ENCODE measurements around the gene IL37.
A peak's percentile ranks its signal among the peaks of the same experiment; 100 is the strongest.
"Not testable (repeated sequence)": the region's sequence is repeated elsewhere in the genome, so short reads cannot be mapped to it uniquely, and the experiment has no call there.

Gene IL37

DNA sequence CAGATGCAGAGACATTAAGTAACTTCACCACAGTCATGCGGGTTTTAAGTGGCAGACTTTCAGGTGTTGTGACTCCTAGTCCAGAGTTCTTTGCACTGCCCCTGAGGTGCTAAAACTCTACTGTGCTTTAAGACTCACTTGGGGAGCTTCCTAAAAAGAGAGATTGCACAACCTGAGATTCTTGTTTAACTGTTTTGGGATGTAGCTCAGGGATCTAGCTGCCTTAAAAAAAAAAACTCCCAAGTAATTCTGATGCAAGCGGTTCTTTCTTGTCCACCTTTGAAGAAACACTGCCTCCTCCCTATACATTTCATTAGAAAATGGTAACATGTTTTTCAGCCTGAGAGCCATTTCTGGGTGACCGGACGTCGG lies 13.0 kb downstream of the IL37 start:
- DNase-seq = no peak

GRCh38 chr2:112924360-112924759 lies 13.4 kb downstream of the IL37 start:
- DNase-seq = no peak

DNA sequence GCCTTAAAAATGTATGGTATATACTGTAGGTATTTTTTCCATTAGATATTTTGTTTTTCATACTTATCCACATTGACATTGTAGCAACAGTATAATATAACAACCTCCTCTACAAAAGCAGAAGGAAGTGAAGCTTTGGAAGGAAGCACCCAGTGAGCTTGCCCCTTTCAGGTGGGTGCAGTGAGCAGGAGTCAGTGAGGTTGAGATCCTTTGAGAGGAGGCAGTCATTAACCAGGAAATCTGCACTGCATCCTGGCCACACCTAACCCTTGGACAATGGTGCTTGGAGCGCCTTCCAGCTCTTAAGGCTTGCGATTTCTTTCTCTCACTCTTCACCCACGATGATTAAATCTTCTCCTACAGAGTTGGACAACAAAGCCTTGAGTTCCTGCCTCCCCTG lies 13.9 kb downstream of the IL37 start:
- no peak for DNase-seq

DNA sequence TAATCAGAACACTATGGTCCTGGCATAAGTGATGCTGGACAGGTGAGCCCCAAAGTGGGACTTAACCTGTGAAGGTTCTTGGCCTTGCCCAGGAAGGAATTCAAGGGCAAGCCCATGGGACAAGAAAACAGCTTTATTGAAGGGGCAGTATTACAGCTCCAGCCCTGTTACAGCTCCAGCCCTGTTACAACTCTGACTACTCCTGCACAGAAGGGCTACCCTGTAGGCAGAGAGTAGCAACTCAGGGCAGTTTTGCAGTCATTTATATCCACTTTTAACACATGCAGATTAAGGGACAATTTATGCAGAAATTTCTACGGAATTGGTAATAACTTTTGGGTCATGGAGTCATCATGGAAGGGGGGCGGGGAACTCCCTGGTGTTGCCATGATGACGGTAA lies 15.7 kb downstream of the IL37 start:
- DNase-seq = no peak

DNA sequence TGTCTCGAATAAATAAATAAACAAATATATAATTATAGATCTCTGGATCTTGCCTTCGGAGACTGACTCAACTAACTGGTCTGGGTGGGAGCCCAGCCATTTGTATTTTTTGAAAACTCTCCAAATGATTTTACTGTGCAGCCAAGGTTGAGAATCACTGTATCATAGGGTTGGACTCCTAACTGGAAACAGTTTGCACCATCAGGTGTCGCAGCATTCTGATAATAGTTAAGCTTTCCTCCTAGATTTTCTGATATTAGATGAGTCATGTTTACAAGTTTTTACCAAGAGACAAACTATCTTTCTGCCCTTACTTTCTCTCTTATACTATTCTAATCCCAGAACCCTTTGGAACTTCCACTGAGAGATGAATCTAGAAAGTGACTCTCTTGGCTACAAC lies 16.8 kb downstream of the IL37 start:
- no peak for DNase-seq

- no peak for DNase-seq
Measured at GRCh38 chr2:112933261-112933660, 22.3 kb downstream of the IL37 start.

DNA sequence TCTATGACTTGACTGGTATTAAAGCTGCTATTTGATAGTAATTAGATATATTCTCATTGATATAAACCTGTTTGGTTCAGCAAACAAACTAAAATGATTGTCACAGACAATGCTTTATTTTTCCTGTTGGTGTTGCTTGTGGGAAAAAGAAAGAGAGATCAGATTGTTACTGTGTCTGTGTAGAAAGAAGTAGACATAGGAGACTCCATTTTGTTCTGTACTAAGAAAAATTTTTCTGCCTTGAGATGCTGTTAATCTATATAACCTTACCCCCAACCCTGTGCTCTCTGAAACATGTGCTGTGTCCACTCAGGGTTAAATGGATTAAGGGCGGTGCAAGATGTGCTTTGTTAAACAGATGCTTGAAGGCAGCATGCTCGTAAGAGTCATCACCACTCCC lies 23.2 kb downstream of the IL37 start:
- DNase-seq = not testable (repeated sequence)

DNA sequence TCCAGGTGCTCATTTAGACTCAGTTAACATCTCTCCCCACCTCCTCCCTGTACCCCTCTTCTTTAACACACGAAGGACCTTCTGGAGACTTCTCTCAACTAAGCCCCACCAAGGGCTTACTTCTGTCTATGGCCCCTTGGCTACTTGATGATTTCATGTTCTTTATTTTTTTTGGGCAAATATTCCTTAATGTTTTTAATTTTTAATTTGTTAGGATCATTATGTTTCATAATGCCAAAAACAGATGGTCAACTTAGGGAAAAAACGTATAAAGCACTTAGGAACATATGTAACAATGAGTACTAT lies 25.9 kb downstream of the IL37 start:
- DNase-seq = no peak

GRCh38 chr2:112938904-112939303 lies 27.9 kb downstream of the IL37 start:
- DNase-seq = peak; percentile 35

DNA sequence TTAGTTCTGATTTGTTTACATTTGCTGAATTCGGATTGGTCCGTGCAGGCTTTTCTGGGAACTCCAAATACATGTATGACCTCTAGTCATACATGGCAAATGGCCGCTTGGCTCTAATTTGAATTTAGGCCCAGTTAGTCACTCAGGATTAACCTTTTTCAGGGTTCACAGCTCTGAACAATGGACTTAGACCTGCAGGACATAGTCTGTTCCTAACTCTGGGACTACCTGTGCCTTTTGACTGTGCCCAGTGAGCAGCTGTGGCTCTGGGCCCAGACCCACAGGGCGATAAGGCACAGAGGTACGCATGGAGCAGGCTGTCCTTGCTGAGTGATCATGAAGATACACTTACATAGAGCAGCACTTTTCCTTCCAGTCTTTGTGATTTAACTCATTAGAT lies 28.5 kb downstream of the IL37 start:
- no peak for DNase-seq

DNA sequence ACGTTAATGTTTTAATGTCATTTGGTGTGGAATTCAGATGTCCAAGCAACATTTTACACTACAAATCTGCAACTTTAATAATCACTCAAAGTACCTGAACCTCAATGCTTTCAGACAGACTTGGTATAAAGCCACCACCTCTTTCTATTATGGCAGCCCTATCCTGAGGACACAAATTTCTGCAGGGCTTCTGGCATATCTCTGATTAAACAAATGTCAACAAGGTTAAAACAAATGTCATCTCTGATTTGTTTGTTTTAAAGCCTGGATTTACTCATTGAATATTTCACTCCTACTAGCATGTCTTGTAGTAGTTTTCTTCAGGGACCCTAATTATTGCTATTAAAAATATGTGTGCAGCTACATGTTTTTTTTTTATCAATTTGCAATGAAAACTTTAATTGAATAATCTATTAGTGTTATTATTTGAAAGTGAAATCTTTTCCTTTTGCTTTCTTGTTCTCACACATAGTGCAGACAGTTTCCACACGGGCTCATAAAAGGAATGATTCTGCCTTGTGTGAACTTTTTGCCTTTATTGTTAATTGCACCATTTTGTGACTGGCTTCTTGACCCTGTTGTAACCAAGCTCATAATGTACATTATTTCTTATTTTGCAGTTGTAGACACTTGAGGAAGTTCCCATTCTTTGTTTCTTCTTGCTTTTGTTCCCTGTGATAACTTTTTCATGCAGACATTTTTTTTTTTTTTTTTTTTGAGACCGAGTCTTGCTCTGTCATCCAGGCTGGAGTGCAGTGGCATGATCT lies 30.1 kb downstream of the IL37 start:
- DNase-seq = no peak

GRCh38 chr2:112941753-112942653 lies 31.0 kb downstream of the IL37 start:
- peak; percentile 94 for DNase-seq

DNA sequence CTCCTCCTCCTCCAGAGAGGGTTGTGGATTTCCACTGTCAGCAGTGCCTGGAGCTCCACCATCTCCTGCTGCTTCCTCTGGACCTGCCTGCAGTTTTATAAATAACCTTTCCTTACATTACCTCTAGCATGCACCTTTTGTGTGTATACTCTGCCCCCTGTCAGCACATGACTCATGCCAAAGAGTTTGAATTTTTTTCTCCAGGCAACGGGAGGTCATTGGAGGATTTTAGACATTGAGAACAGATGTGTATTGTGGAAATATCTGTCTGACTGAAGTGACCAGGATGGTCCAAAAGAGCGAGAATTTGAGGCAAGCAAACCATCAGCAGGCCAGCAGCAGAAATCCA lies 31.7 kb downstream of the IL37 start:
- no peak for DNase-seq

DNA sequence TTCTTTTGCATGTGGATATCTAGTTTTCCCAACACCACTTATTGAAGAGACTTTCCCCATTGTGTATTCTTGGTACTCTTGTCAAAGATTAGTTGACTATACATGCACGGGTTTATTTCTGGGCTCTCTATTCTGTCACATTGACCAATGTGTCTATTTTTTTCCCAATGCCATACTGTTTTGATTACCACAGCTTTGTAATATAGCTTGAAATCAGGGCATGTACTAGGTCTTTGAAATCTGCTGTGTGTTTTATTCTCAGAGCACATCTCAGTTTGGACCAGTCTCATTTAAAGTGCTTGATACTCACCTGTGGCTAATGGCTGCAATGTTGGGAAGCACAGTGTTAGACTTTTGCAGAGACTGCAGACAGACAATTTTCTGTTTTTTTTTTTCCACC lies 34.0 kb downstream of the IL37 start:
- no peak for DNase-seq

DNA sequence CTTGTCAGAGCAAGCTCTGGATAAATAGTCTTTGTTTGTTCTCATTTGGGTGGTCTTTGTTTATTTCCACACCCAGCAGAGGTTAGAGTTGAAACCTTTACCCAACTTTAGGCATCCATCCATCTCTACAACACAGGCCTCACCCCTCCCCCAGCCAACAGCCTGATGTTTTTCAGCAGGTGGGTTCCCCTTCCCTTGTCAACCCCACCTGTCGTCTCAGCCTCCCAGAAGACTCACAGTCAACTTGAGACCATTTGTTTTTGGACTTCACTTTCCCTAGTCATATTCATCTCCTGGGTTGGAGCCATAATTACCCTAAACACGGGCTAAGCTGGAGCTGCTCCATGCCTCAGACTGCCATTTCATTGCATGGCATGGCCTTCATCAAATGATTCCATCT lies 35.1 kb downstream of the IL37 start:
- DNase-seq = no peak

DNA sequence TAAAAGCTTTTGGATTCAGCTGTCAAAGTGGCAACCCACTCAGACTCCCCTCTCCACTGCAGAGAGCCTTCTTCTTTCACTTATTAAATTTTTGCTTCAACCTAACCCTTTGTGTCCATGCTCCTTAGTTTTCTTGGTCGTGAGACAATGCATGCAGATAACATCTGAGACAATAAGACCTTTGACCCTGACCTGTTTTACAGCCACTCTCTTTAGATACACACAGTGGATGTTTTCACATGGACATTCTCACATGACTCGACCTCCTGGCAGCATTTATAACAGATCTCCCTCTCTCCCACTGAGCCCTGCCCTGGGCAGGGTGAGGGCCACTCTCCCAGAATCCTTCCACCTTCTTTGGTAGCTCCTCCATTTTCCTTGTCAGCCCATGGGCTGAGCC lies 36.4 kb downstream of the IL37 start:
- DNase-seq = no peak

DNA sequence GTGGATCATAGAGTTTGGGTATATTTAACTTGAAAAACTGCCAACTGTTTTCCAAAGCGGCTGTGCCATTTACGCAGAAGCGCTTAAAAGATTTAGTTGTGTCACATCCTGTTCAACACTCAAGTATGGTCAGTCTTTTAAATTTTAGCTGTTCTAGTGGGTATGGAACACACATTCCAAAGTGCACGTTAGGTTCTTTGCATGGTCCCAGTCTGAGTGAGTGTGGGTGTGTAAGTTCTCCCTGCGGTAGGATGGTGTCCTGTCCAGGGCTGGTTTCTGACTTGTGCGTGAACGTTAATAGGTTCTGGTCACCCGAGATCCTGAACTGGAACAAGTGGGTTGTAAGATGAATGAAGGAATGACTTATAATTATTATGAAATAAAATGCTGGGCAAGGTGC lies 38.5 kb downstream of the IL37 start:
- DNase-seq = no peak

- DNase-seq = no peak
Measured at GRCh38 chr2:112954364-112954763, 43.4 kb downstream of the IL37 start.

DNA sequence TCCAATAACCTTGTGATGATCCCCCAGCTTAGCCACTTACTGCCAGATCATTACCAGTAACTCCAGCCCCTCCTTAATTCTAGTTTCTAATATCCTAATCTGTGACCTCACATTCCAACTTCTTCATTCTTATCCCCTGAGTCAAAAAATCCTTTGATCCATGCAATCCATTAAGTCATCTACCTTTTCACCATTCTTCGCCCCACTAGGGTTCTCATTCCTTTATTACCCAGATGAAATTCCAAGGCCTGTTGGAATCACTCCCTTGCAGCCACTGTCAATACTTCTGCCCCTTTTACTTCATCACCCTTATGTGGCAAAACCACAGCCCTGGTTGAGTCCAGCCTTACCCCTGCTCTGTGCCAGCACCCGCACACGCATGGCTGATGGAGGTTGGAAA lies 46.5 kb downstream of the IL37 start:
- DNase-seq = no peak

DNA sequence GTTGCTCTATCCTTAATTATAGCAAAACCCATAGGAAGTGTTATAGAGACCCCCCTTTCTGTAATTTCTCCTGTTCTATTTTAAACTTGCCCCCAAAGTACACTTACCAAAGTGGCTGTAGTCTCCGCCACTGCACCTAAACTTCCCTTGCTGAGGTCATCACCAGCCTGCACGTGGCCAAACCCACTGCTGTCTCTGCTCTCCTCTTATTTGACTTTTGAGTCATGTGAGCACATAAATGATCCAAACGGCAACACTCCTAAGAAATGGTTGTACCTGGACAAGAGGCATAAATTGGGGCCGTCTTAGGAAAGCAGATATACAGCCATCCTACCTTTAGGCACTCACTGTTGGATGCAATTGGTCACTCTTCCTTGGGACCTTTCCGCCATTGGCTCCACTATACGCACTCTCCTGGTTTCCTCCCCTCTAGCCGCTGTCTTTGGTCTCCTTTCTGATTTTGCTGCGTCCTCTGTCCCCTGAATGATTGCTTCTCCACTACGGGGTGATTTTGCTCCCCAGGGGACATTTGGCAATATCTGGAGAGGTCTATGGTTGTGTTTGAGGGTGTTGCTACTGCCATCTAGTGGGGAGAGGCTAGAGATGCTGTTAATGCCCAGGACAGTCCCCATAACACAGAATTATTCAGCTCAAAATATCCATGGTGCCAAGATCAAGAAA lies 47.6 kb downstream of the IL37 start:
- DNase-seq = peak; percentile 83

GRCh38 chr2:112959109-112959812 lies 48.3 kb downstream of the IL37 start:
- peak; percentile 60 for DNase-seq

GRCh38 chr2:112960230-112960825 lies 49.4 kb downstream of the IL37 start:
- no peak for DNase-seq

Data from hematopoietic multipotent progenitor cell treated with erythropoietin and hydrocortisone succinate and interleukin-3 and kit ligand, for 6 days (in vitro differentiated cells).